Limb (tissue), 2 donors: ENCODE measurements around the gene GALNT5.

Experiments used
- DNase-seq, 2 donors: peaks; one replicate each; pipeline ENCODE4 v3.0.0-alpha.2; 2016; ENCODE audit errors: extremely low spot score in 2 of 2

Gene GALNT5

DNA sequence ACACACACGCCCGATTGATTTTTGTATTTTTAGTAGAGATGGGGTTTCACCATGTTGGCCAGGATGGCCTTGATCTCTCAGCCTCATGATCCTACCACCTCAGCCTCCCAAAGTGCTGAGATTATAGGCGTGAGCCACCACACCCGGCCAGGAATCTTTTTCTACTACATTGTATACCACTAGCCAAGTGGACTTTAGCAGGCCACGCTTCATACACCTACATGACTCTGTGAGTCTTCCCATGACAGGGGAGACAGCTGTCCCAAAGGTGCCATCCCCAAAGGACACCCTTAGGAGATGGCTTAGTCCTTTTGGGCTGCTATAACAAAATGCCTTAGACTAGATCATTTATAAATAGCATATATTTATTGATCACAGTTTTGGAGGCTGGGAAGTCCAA lies 35.3 kb downstream of the GALNT5 start:
- no peak for DNase-seq

DNA sequence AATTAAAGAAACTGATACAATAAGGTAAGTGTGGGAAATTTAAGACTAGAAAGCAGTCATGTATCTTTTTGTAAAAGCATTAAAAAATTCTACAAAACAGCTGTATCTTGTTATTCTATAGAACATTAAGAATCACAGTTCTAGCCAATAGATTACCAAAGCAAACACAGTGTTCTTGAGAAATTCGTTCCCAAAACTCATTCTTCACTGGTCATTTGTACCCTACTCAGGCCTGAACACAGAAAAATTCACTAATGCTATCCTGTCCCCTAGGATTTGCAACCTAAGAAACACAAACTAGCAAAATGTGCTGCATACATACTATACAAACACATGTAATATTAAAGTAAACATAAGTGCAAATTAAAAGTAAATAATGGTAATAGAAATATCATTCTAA lies 39.0 kb downstream of the GALNT5 start:
- DNase-seq: no peak

DNA sequence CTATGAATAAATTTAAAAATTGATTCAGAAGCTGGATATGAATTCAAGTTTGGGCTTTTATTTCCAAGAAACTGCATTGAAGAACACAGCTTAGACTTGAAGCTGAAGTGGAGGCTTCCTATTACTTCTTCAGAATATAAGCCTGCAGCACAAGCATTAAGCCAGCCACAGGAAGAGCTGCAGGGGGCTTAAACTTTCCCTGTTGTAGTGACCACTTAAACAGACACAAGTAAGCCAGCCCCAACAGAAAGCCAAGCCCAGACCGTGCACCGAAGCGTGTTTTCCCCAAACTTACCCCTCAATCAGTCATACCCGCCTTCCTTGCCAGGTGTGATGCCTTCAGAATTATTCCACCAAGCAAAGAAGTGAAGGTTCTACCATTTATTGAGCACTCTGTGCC lies 39.5 kb downstream of the GALNT5 start:
- DNase-seq: no peak

DNA sequence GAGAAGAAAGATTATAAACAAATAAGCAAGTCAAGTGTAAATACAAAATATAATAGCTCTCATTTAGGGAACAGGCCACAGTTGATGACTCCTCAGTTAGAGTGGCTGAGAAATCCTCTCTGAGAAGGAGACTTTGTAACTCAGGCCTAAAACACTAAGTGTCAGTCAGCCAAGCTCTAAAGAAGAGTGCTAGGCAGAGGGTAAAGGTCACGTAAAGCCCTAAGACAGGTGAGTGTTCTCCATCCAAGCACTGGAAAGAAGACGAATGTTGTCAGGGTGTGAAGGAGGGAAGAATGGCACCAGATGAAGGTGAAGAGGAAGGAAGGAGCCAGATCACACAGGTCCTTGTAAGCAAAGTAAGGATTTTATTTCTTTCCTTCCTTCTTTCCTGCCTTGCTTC lies 43.8 kb downstream of the GALNT5 start:
- DNase-seq: no peak

DNA sequence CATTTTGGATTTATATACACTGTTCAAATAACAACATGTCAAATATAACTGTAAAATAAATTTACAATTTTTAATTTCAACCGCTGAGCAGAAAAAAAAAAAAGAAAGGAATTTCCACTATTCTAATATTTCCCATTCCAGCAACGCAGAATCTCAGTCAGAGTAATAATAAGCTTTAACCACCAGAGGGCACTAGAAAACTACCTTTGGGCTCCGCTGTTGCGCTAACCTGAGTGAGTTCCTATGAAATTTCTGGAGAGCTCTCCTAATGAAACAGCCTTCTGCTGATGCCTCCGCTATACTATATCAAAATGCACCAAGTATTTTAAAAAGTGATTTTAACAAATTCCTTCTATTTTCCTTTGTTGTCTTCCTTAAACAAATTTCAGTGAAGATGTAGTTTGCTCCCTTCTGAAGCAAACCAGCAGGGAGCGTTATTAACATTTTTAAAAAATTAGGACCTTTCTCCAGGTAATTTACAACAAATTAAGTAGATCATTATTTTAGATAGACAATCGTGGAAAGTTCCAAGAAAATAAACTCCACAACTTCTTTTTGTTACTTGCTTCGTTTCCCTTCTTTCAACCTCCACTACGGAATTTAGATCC lies 45.1 kb downstream of the GALNT5 start:
- DNase-seq: peak in 1 of 2 donors; percentile 79

DNA sequence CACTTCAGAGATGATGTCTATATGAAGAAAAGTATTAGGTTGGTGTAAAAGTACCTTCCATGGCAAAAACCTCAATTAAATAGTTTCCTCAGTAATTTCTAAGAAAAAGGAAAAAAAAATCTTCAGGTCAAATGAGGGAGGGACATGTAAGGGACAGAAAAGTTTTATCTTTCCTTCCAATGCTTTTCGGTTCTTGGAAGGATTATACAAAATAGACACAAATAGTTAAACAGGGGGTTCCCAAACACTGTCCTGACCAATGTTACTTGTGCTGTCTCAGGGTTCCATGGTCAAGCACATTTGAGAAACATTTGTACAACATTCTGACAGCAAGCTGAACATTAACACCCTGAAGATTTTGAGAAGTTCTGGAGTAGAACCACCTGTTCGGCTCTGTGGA lies 46.1 kb downstream of the GALNT5 start:
- no peak for DNase-seq

DNA sequence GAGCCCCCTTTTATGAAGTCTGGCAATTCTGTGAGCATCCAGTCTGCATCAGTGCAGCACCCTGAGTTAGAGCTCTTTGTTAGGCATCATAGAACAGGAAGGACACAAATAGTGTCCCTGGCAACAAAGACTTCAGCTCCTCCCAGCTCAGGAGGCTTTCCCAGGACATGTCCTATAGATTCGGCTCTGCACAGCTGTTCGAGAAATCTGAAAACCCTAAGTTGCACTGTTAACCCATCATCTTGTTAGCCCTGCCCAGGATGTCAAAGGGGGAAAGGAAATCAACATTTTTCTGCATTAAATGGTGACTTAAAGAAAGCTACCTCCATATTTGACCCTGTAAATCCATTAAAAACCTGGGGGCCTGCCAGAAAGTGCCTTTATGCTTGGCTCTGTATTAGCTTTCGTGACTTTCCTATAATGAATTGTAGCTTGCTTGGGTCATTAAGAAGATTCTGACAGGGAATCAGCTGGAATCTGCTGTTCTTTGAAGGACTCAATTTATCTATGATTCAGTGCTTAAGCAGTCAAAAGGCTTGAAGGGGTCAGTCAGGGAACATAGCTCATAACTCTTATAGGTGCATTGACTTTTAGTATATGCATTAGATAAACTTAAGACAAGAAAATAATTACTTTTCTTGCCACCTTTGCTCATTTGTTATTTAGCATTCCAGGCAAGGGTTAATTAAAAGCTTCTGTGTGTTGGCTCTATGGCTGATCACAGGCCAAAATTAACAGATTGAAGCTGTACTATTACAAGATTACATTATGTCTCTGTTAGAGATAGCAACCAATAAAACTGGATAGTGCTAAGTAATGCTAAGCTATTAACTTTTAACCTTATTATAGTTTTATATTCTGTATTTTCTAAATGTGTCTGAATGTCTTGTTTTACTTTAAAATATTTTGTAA lies 47.6 kb downstream of the GALNT5 start:
- no peak for DNase-seq

DNA sequence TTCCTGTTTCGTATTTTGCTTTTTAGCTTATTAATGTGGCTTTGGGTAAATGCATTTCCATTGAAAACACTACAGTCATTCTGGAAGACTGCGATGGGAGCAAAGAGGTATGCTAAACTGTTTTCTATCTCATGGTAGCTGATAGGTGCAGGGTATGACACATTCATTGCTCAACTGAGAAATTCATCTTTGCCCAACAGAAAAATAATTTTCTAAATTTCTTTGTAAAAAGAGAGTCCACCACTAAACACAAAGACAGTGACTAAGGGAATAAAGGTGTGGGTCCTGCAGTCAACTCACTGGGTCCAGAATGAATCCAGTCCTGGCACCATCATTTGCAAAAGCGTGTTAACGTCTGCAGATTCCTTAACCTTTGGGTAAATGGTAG lies 48.2 kb downstream of the GALNT5 start:
- DNase-seq: no peak

DNA sequence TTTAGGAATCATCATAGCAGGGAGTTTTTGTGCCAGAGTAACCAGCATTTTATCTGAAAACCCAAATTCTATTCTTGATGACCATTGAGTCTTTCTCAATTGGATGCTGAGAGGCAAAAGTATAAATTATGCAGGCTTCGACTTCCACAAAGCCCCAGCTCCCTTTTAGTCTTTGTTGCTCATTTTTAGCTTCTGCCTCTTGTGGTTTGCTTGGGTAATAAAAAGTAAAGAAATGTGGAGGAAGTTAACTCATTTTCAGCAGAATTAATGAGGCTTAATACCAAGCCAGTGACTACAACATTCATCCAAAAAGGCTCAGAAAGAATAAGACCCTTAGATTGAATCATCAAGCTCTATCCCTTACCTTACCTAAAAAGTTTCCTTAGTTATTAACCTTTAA lies 49.5 kb downstream of the GALNT5 start:
- no peak for DNase-seq

DNA sequence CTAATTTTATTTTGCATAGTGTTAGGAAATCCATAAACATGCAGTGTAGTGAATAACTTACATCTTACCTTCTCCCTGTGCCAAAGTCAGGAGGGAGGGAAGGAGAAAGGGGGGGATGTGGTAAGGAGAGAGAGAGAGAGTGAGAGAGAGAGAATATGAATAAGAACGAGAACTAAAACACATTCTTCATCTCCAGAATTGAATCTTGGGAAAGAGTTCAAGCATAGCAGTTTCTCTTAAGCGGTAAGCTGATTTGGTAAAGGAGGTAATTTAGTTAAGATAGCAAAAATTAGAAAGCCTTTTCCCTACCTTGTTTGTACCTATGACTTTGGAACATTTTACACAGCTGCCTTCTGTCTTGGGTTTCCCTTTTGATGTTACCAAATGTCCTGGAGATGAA lies 52.4 kb downstream of the GALNT5 start:
- no peak for DNase-seq

DNA sequence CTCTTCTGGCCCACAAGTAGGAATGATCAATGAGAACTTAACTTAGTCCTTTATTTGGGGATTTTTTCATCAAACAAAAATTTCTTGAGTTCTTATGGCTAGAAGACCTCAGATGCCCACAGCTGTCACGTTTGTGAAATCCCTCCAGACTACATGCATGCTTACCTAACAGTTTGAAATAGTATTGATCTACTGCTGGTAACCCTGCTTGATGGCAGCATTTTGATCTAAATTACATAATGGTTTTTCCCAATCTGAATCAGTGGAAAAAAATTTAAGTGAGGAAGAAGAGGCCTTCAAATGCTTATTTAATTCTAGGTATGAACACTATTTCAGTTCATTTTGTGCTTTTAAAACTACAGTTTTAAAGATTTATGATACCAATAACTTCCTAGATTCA lies 54.2 kb downstream of the GALNT5 start:
- DNase-seq: no peak

DNA sequence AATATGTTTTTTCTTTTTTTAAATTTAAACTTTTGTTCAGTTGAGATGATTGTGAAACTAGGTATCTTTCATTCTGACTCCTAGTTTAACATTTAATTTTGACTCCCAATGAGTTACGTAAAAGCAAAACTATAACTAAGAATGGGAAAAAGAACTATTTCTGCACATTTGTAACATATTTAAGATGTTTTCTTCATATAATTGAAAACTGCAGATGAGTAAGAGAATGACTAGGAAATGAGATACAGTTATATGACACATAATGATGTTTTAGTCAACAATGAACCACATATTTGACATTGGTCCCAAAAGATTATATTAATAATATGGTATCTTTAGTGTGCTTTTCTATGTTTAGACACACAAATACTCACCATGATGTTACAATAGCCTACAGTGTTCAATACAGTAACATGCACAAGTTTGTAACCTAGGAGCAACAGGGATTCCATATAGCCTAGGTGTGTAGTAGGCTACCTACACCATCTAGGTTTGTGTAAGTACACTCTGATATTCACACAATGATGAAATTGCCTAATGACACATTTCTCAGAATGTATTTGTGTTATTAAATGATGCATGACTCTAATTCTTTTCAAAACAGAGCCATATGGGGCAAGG lies 55.5 kb downstream of the GALNT5 start:
- no peak for DNase-seq

DNA sequence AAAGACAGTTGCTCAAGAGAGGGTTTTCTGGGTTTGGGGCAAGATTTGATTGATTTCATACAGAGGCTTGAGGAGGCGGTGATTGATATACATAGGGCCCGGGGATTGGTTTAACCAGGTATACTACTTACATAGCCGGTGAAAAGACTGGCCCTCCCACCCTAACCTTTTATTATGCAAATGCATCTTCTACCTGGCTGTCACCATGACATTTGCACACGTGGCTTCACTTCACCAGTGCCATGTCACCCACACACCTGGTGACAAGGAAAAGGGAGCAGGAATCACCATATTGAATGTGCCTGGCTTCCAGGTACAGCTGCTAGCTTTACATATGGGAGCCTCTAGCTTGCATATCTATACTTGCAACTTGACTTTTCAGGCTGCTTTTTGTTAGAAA lies 58.4 kb downstream of the GALNT5 start:
- DNase-seq: no peak

DNA sequence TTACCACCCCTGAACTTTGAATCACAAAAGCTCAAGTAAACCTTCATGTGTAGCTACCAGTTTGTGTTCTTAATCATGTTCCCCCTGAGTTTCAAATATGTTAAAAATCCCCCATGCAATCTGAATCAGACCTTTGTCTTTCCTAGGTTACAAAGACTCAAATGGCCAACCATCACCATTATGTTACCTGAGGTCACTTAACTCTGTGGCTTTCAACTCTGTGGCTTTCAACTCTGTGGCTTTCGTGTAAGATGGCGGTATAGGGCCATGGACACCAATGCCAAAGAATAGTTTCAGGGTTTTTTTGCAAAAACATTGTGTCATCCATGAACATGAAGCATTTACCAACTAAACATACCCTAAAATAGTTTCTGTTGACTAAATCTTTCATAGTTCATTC lies 61.4 kb downstream of the GALNT5 start:
- DNase-seq: no peak

DNA sequence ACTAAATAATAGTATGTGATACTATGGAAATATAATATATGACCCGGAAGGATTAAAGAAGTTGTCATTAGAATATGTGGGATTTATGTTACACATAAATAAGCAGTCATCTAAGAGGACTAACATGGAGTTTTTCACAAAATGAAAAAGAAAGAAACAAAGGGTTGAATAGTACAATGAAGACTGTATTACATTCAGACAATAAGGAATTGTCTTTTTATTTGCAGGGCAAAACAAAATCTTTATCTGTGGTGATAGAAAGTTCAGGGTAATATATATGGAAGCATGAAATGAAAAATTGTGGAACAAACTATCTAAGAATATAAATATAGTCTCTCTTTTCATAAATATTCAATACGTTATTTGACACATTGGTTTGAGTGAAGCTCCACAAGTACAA lies 62.3 kb downstream of the GALNT5 start:
- DNase-seq: no peak

DNA sequence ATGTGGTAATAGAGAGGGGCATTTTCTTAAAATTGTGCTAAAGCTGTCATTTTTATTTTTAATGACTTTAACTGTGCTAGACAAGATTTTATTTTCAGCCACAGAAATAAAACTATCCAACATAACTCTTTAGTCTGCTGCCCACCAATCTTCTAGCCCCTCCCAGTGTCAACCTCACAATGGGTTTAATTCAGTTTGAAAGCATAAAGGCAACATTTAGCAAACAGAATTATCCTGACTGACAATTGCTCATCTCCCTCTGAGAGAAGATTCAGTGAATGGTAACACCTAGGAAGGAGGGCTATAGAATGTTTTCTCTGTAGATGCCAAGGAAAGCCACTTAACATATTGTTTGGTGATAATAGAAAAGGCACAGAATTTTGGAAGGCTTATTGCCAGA lies 62.9 kb downstream of the GALNT5 start:
- no peak for DNase-seq

DNA sequence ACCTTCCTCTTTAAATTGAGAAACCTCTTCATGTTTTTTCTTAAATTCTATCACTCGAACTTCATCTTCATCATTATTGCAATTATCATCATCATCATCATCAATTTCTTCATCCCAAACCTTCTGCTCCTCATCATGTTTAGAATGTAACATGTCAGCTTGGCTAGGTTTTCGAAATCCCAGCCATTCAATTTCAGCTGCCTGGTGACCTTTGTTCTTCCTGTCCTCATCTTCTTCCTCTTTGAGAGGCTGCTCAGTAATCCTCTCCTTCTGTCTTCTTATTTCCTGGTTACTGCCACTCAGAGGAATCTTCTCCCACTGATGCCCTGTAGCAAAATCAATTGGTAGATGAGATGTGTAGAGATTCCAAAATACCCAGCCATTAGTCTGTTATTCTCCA lies 64.0 kb downstream of the GALNT5 start:
- DNase-seq: no peak

DNA sequence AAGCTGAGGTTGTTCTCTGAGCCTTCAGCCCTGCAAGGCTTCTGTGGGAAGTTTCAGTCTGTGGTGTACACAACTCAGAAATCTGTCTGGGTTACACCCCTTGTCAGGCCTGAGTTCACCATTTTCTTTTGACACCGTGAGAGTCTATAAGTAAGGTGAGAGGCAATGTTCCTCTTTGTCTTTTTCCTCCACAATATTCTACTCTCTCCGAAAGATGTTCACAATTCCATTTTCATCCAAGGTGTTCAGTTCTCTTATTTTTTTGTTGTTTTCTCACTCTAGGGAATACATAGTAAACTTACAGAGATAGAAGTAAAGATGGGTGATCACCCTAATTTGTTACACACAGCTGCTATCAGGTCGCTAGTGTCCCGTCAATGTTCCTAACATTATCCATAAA lies 64.9 kb downstream of the GALNT5 start:
- no peak for DNase-seq

DNA sequence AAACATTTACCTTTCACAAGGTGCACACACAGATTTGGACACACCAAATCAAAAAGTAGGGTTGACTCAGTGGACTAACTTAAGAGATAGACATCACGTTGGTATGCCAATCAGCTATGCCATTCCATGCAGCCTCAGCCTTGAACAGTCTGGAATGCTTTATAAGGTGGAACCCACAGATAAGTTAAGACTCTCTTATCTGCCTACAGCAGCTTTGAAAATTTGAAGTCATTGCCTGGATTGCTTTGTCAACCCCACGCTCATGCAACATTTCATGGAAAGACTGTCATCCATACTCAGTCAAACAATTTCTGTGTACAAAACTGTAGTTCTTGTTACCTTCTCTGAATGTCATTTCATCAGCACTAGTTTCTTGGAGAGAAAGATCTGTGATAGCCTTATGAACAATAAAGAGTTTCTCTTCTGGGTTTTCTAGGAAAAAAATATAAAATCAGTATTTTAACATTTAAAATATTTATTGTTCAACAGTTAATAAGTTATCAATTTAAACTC lies 66.9 kb downstream of the GALNT5 start:
- DNase-seq: no peak

DNA sequence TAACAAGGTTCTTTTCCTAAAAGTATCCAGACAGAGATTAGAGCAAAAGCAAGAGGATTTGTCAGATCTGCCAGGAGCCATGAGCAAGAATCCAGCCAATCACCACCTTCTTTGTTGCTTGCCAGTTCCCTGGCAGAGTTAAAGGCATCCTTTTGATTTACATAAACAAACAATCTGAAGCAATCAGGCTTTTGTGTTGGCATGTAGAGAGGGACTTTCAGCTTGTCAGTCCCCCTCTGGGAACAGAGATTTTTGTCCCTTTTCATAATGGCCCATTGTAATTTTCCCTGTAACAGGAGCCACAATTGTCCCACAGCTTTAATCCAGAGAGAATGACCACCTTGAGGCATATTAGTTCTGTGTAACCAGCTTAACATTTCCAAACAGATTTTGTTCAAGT lies 68.3 kb downstream of the GALNT5 start, which contains the start of gene ERMN:
TSS of gene ERMN (minus strand) at position 39 of the 400 bp plus-strand sequence. CDS start 182 bp downstream, outside the sequence.
- DNase-seq: no peak

DNA sequence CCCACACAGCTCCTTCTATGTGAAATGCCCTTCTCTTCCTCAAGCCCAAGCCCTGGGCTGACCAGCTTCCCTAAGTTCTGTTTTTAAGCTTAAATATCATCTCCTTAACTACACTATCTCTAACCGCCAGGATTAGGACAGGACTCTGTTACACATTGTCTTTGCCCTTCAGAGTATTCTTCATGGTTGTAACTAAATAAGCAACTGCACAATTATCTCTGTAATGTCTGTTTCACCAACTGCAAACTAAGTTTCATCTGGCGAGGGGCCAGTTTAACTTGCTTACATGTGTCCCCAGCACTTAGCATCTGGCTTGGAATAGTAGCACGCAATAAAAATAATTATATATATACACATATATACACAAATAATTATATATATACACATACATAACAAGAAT lies 69.2 kb downstream of the GALNT5 start:
- no peak for DNase-seq

DNA sequence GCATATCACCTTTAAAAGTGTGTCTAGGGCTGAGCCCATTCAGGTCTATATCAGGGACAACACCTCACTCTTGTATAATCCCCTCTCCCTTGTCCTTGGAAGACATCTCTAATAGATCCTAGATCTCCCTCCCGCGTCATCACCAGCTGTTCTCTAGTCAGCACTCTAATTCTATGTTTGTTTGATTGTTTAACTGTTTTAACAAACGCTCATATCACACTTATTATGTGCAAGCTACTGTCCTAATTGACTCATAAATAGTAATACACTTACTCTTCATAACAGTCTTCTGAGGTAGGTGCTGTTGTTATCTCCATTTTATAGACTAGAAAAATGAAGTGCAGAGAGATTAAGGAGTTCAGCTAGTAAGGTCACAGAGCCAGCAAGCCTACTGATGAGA lies 69.7 kb downstream of the GALNT5 start:
- DNase-seq: no peak
